GOT3 (cell line): Measurements from ENCODE around the gene UTP11.

Experiments
- DNase-seq: peaks from one replicate; lab custom pipeline; 2025; ENCODE audit warnings: mixed read lengths; lab: John Stamatoyannopoulos, UW

UTP11 gene

GRCh38 chr1:38046333-38046883 lies 33.9 kb downstream of the UTP11 start, which contains the start of gene POU3F1:
TSS of gene POU3F1 (minus strand) at chr1:38046793. CDS start at chr1:38046743, 50 bp downstream.
- DNase-seq, result no peak

- no peak for DNase-seq
Observed at GRCh38 chr1:38046884-38047602, 34.5 kb downstream of the UTP11 start.

GRCh38 chr1:38047603-38048141 lies 35.1 kb downstream of the UTP11 start:
- DNase-seq, result no peak

GRCh38 chr1:38050397-38051078 lies 38.0 kb downstream of the UTP11 start:
- DNase-seq, result no peak

GRCh38 chr1:38051079-38051543 lies 38.6 kb downstream of the UTP11 start:
- no peak for DNase-seq

GRCh38 chr1:38052750-38053415 lies 40.3 kb downstream of the UTP11 start:
- no peak for DNase-seq

- DNase-seq, result no peak
Observed at GRCh38 chr1:38053416-38054091, 41.0 kb downstream of the UTP11 start.

- no peak for DNase-seq
Observed at GRCh38 chr1:38055398-38055797, 42.9 kb downstream of the UTP11 start.

GRCh38 chr1:38055965-38056364 lies 43.4 kb downstream of the UTP11 start:
- no peak for DNase-seq

GRCh38 chr1:38059635-38060250 lies 47.2 kb downstream of the UTP11 start:
- DNase-seq, result no peak

GRCh38 chr1:38060498-38060897 lies 48.0 kb downstream of the UTP11 start:
- no peak for DNase-seq

- no peak for DNase-seq
Observed at GRCh38 chr1:38061290-38061689, 48.8 kb downstream of the UTP11 start.

GRCh38 chr1:38061883-38062328 lies 49.4 kb downstream of the UTP11 start:
- no peak for DNase-seq

GRCh38 chr1:38062361-38063288 lies 50.1 kb downstream of the UTP11 start:
- no peak for DNase-seq

GRCh38 chr1:38063616-38064015 lies 51.1 kb downstream of the UTP11 start:
- DNase-seq, result no peak

GRCh38 chr1:38064197-38064903 lies 51.8 kb downstream of the UTP11 start:
- no peak for DNase-seq

- DNase-seq, result no peak
Observed at GRCh38 chr1:38068220-38068979, 55.9 kb downstream of the UTP11 start.

- no peak for DNase-seq
Observed at GRCh38 chr1:38068980-38069340, 56.4 kb downstream of the UTP11 start.
